DMS53 (cell line): ENCODE results near the gene CCDC198.
A peak's percentile ranks its signal among the peaks of the same experiment; 100 is the strongest.

ENCODE experiments used
- DNase-seq: peaks from one replicate; lab custom pipeline; 2025; lab: John Stamatoyannopoulos, UW

The CCDC198 gene

GRCh38 chr14:57493467-57494181 is at the start of gene CCDC198:
CCDC198 (minus strand) TSS chr14:57493857; CDS start chr14:57493715, 142 bp downstream.
- DNase-seq: peak; percentile 77

- peak; percentile 64 for DNase-seq
These were observed 39.6 kb upstream of the CCDC198 start for GRCh38 chr14:57533214-57533613.

GRCh38 chr14:57530571-57530970 is 36.9 kb upstream of the CCDC198 start:
- no peak for DNase-seq

- peak; percentile 3 for DNase-seq
These were observed 33.3 kb upstream of the CCDC198 start for GRCh38 chr14:57526942-57527341.

GRCh38 chr14:57519043-57519442 is 25.4 kb upstream of the CCDC198 start:
- no peak for DNase-seq

- DNase-seq: peak; percentile 60
These were observed 18.6 kb upstream of the CCDC198 start for GRCh38 chr14:57512220-57512619.

GRCh38 chr14:57508756-57509155 is 15.1 kb upstream of the CCDC198 start:
- no peak for DNase-seq

- DNase-seq: no peak
These were observed 9.1 kb upstream of the CCDC198 start for GRCh38 chr14:57502586-57503254.

- DNase-seq: no peak
These were observed 7.4 kb upstream of the CCDC198 start for GRCh38 chr14:57501039-57501557.

GRCh38 chr14:57498659-57499058 is 5.0 kb upstream of the CCDC198 start:
- DNase-seq: no peak

GRCh38 chr14:57498035-57498434 is 4.4 kb upstream of the CCDC198 start:
- DNase-seq: no peak

- DNase-seq: no peak
These were observed 1.8 kb upstream of the CCDC198 start for GRCh38 chr14:57495416-57495815.

GRCh38 chr14:57492859-57493258 is 798 bp downstream of the CCDC198 start:
- peak; percentile 57 for DNase-seq

GRCh38 chr14:57491640-57492039 is 2.0 kb downstream of the CCDC198 start:
- no peak for DNase-seq

GRCh38 chr14:57487771-57488170 is 5.9 kb downstream of the CCDC198 start:
- DNase-seq: no peak

- DNase-seq: peak; percentile 72
These were observed 6.8 kb downstream of the CCDC198 start for GRCh38 chr14:57486767-57487379.

GRCh38 chr14:57485635-57486034 is 8.0 kb downstream of the CCDC198 start:
- no peak for DNase-seq

GRCh38 chr14:57482120-57482519 is 11.5 kb downstream of the CCDC198 start:
- DNase-seq: peak; percentile 54

- DNase-seq: no peak
These were observed 13.6 kb downstream of the CCDC198 start for GRCh38 chr14:57480051-57480450.

- DNase-seq: peak; percentile 9
These were observed 14.5 kb downstream of the CCDC198 start for GRCh38 chr14:57479197-57479596.

- no peak for DNase-seq
These were observed 15.6 kb downstream of the CCDC198 start for GRCh38 chr14:57478050-57478449.

GRCh38 chr14:57470909-57471308 is 22.7 kb downstream of the CCDC198 start:
- DNase-seq: no peak
